Stimulated activated CD8-positive, alpha-beta memory T cell treated with anti-CD3 and anti-CD28 coated beads, Interleukin-4, amount 100 ng/mL, for 1 hour (primary cell): ENCODE measurements around the gene CLN6.
"Not testable (repeated sequence)": the region's sequence is repeated elsewhere in the genome, so short reads cannot be mapped to it uniquely, and the experiment has no call there.

Experiments
- DNase-seq, 2 donors: peaks; one replicate each; pipeline ENCODE4 v3.0.0-alpha.2; 2020; ENCODE audit warnings: low read depth in 2 of 2, low spot score in 1 of 2

CLN6 gene

DNA sequence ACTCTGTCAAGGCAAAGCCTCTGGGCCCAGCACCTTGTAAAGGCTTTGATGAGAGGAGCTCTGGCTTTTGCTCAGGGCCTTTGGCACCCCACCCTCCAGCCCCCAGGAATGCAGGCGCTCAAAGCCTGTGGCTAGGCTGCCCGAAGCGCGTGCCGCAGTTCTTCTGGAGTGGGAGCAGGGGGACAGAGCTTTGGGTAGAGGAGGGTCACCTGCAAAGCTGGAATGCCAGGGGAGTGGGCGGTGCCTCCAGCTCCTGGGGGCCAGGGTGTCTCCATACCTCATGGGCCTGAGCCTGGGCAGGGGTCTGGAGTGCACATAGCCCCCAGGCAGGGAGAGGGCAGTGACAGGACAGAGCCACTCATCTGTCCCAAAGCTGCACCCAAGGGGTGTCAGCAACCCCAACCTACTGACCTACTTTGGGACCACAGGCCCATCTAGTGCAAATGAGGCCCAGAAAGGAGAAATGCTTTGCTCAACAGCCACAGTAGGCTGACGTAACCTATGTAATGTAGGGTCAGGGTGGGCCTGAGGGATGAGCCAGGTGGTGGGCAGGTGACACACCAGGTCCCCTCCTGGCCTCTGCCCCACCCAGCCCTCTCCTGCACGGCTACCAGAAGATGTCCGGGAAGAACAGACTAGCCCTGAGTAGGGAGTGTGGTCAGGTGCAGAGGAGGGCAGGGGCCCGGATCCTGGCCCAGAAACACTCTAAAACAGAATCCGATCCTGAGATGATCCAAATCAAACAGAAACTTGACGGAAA lies 22.2 kb downstream of the CLN6 start:
- DNase-seq: no peak

DNA sequence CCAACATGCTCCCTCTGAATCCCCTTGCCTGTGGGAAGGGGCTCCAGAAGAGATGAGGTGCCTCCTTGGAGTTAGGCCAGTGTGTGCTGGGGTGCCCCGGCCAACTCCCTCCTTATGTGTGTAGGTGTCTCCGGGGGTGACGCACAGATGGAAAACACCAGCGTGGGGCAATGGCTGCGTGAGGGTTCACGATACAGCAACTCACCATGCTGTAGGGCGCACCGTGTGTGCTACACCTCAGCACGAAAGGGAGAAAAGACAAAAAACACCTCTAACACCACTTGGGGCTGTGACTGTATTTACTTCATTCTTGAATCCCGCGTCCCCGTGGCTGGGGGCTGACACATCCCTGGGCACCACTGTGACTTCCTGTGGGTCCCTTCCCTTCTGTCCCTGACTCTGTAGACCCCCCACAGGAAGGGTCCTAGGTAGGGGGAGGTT lies 22.8 kb downstream of the CLN6 start:
- DNase-seq: no peak

DNA sequence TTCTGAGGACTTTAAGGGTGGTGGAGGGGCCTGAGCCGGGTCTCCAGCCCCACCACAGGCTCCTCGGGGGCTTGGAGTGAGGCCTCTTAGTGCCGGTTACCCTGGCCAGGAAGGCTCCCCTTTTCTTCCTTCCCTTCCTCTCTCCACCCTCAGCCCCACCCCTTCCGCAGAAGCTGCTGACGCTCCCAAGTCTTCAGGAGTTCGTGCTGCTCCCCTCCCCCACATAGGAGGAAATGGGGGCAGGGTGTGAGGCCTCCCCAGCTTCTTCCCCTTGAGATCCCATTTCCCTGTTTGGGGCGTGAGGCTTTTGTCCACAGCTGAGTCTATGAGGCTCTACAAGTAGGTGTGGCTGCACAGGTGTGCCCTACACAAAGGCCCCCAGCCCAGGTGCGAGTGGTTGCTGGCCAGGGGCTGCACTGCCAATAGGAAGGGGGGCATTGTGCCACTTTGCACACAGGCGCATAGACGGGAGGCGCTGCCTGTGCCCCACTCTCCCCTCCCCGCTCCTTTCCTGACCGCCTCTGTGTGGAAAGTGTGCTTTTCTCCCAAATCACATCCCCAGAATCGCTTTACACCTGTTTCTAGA lies 23.5 kb downstream of the CLN6 start:
- no peak for DNase-seq

DNA sequence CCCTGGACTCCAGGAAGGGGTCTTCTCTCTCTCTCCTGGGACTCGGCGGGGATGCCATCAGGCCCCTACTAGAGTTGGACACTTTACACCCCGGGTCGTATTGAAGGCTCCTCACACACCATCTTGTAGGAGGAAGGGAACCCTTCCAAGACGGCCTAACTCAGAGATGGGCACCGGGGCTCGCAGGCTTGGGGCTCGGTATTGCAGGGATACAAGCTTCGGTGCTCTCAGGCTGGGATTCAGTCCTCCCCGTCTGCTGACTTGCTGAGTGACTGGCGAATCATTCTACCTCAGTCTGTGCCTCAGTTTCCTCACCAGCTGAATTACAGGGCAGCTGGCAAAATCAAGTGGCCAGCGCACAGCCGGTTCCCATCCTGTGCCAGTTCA lies 24.0 kb downstream of the CLN6 start:
- DNase-seq: no peak

DNA sequence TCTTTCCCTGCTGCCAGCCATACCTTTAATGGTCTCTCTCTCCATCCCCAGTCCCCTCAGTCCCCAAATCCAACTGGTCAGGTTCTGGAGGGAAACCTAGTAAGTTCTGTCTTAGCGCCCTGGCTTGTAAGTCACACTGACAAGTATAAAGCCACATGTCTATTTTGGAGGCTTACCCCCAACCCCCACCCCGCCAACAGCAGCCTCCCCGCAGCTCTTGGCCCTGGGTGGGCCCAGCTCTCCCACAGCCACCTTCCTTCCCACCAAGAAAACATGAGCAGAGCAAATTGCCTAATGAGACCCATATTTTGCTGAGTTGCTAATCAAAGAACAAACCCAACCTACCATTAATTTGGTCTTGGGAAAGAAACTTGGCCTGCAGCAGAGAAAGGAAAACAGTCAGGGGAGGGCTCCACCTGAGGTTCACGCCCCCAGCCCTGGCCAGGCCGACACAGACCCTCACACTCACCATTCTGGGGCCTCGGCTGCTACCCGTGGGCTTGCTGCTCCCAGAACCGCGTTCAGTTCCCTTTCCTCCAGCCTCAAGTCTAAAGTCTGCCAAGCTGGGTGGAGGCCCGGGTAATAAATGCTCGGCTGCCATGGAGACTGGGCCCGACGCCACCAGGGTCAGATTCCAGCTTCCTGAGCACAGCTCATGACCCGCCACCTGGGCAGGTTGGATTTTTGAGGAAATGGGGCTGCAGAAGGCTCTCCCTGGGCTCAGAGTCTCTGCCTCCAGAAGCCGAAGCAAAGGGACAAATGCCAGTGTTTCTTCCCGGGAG lies 24.6 kb downstream of the CLN6 start, which contains the start of gene CALML4:
CALML4 (minus strand) TSS at position 557 of the 782 bp plus-strand sequence; CDS start at position 472, 85 bp downstream.
- DNase-seq: no peak

DNA sequence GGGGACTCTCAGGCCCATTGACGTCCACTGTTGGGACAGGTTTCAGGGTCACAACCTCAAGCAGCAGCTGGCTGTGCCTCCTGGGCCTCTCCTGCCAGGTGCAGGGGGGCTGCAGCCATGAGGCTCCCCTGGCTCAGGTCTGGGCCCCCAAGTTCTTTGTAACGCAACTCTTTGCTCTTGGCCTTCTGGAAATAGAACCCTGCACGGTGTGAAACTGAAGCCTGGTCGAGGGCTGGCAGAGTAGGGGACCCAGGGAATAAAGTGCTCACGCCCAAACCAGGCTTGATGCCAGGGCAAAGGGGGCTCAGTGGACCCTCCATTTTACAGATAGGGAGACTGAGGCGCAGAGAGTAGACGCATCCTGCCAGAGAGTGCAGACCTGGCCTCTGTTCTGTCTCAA lies 25.2 kb downstream of the CLN6 start:
- DNase-seq: no peak

DNA sequence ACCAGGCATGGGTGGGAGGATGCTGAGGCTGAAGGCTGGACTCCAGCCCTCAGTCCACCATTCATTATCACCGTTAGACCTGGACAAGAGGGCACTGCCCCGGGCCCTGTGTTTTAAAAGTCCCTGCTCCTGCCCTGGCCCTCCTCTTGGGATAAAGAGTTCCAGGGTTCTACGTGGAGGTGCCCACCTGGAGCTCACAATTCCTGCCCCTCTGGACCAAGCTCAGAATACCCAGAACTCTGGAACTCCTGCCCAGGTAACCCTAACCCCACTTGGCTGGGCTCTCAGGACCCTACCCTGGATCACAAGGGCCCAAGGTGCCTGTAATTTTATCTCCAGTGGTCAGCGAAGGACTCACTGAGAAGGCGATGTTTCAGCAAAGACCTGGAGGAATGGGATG lies 25.6 kb downstream of the CLN6 start:
- DNase-seq: no peak

DNA sequence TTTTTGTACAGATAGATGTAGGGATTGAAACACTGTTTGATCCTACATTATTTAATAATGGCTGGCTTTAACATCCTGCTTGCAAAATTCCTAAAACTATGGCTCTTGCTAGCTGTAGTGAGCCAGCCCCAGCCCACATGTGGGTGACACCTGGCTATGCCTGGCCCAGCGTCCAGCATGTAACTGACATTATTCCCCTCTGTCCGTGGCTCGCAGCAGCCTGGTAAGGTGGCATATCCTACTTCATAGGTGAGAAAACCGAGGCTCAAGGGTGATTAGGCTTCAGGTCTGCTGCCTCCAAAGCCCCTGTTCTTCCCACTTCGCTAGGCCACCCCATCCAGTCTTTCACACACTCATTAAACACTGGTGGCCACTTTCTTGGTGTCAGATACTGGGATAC lies 26.0 kb downstream of the CLN6 start:
- no peak for DNase-seq

DNA sequence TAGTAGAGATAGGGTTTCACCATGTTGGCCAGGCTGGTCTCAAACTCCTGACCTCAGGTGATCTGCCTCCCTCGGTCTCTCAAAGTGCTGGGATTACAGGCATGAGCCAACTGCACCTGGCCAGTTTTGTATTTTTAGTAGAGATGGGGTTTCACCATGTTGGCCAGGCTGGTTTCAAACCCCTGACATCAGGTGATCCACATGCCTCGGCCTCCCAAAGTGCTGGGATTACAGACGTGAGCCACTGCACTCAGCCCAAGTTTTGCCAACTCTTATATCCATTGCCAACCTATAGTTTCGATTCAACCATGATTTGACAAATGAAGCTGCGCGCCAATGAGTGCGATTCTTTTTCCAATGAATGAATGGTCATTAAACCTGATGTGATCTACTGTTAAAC lies 26.5 kb downstream of the CLN6 start:
- not testable (repeated sequence) for DNase-seq

DNA sequence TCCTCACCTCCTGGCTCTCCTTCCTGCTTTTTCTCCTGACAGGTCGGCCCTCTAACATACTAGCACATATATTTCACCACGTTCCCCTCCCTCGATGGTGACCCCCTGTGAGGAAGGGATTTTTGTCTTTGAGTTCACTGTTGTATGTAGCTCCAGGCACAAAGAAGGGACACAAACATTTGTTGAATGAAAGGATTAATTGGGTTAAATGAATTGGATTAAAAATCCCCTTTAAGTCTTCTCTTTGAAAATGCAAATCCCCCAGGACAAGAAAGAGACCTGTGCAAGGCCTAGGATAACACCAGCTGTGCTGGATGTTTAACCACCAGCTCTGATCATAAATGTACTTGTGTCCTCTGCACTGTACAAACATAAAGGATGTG lies 27.7 kb downstream of the CLN6 start:
- no peak for DNase-seq

DNA sequence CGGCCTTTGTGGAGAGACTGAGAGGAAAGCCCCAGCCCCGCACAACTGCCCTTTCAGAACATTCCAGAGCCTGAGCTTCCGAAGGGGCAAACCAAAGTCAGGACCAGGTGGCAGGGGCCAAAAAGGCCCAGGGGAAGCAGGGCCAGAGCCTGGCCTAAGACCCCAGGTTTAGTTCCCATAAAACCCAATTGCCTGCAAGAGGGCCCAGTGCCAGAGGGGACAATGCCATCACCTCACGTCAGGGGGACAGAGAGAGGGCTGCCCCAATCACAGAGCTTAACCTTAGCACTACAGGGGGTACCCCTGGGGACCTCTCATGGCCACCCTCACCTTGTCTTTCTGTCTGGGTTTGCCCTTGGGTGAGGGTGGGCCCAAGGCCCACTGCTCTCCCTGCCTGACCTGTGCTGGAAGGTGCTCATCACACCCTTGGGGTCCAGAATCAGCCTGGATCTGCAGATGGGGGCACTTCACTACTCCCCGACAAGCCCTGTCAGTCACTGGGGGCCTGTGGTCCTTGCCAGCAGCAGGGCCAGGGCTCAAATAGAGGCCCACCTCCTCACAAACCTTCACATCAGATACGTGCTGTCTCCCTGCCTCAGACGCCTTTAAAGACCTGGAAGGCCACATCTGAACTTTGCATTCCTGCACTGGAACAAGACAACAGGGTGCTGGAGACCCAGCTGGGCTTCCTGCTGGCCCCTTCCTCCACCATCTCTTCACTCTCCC lies 28.2 kb downstream of the CLN6 start:
- DNase-seq: no peak

DNA sequence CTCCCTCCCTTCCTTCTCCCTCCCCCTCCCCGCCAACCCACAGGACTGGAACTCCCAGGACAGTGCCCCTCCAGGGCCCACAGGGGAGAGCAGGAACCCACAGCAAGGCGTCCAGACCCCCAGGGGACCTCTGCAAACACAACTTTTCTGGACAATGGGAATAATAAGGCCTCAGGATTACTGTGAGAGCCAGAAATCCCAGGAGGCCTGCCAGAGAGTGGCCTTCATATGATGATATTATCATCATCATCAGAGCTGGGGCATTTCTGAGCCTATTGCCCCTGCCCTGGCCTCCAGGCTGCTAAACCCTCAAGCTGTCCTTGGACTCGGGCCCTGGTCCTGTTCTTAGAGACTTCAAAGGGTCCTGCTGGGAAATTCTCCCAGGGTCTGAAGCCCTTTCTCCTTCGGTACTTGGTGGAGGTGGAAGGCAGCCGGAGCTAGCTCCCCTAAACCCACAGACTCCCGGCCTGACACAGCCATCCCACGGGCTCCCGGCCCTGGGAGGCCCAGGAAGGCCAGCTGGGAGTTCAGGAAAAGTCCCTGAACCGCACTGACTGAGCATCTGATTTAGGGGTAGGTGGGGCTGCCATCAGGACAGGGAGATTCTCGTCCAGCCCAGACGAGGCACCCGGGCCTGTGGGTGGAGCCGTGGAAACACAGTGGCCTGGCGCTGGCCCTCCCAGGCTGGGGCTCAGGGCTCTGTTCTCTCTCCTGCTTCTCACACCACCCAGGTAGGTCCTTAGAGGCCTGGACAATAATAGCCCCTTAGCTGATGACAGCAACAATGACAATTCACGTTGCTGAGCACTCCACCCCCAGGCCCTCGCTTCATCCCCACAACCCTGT lies 29.3 kb downstream of the CLN6 start:
- DNase-seq: no peak

DNA sequence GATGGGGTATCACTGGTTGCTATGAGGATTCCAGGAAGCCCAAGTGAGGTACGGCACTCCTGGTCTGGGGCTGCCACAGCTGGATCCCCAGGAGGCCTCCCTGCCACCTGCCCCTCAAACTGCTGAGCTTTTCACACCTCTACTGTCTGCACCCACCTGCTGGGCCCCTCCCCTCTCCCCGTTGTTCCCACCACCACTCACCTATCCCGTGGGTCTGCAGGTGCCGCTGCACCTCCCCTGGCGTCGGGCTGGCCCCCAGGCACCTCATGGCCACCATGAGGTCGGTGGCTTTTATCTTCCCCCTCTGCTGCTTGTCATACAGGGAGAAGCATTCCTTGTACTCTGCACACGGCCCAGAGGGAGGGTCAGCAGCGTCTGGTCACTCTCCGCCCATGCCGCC lies 30.2 kb downstream of the CLN6 start:
- no peak for DNase-seq

DNA sequence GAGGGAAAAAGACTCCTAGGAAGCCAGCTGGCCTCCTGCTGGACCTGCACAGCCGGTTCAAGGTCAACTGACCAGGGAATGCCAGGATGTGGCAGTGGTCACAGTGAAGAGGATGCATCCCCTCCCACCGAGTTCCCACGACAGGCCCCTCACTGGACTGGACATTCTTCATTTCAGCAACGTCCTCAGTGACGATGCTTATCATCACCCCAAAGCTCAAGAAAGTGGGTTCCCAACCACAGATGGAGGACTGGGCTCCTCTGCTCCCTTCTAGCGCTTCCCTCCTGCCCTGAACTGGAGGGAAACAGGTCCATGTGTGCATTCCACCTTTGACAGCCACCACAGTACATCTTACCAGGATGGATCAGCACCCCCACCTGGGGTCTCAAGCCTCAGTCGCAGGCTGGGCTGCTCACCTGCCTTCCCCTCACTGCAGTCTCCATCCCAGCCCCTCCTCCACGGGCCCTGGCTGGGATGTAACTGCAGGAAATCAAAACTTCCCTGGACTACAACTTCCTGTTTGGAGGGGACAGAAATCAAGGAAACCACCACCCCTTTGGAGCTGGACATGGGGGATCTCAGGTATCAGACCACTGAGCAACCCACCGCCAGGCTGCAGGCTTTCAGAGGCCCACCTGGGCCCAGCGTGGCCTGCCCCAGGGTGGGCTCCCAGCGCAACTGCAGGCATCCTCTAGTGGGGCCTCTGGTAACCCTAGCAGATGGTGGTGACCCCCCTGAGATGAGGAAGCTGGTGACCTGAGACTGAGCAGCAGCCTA lies 31.7 kb downstream of the CLN6 start:
- DNase-seq: no peak

DNA sequence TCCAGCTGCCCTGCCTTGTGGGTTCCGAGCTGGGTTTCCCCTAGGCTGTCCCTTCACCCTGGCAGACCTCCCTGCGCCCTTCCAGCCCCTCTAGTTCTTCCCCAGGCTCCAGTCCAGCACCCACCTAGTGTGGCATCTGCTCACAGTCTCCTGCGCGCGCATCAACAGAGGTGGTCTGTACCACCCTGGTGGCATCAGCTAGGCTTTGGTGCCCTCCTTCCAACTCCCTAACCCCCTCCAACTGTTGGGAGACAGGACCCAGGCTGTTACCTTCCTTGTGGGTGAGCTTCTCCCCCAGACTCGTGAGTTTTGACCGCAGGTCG lies 32.4 kb downstream of the CLN6 start:
- no peak for DNase-seq

DNA sequence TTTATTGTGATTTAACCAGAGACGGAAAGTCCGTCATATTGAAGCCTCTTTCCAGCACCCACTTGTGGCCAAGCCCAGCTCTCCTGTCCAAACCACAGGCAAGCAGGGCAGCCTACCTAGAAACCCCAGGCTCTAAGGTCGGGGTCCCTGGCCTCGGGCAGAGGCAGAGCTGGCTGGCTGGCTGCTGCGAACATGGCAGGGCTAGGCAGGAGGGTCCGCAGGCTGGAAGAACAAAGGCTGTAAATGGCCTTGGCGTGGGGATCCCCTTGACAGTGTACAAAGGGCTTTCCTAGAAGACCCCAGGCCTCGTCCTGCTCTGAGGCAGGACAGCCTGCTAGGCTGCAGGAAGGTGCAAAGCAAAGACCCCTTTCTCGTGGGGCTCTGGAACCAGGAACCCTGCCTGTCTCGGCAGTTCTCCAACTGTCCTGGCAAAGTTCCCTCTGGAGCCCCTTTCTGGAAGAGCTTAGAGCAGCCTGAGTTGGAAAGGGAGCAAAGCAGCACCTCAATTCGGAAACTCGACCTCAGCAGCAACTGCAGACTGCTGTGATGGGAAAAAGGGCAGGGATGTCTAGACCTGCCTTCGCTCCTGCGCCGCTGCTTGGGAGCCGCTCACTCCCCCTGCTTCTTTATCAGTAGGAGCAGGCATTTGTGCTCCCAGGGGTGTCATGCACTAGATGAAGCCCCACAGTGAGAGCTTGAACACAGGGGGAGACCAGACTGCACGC lies 32.9 kb downstream of the CLN6 start:
- DNase-seq: no peak

DNA sequence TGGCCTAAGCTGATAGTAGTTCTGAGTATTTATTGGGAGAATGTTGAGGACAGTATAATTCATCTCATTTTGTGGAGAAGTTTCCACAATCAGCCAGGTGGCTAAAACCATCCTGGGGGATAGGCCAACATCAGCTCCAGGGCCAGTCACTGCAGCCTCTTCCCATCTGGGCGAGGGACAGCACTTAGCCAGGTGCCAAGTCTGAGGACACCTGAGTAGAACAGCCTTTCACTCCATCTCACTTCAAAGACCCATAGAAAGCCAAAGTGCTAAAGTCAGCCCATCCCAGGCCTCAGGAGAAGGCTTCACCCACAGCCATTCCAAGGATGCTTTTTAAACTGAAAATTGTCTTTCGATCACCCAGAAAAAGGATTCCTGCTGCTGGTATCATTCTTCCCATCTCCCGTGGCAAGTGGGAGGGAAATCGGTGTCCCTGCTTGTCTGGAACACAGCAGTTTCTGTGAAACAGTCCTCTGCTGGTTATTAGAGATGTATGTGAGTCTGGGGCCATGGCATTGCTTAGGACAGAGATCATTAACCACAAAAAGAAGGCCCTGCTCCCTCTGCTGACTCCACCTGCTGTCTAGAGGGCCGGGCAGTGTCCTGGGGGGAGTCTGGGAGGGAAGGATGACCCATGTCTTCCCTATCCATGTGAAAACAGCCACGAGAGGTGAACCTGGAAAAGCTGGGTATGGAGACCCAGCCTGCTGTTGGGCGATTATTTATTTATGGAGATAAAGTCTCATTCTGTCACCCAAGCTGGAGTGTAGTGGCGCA lies 34.0 kb downstream of the CLN6 start:
- DNase-seq: no peak

DNA sequence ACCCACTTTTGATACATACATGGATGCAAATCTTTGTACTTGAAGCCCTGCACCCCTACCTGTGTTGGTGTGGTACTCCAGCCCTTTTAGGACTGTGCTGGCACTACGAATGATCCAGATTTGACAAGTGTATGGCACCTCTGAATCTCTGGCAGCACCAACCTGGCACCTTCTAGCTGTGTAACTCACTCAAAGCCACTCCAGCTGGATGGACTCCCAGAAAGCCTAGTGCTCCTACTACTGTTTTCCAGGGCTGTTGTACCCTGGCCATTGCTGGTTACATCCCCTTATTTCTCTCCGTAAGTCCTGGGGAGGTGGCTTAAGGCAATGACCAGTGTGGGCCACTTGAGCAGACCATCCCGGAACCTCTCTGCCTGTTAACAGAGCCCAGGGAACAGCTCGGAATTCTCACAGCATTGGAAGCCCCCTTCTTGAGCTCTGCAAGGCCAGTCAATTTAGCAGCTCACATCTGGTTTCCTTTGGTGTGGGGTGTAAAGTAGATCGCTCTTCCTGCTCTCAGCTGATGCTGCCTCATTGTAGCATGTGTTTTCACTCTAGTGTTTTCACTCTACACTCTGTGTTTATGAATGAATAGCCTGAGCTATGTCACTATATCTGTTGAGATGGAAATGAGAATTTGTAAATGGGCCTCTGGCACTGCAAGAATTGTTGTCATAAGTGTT lies 36.6 kb downstream of the CLN6 start:
- no peak for DNase-seq
